ENCODE measurements around the gene ADAMTS4. TPM values are rescaled to one million over a fixed set of nuclear protein-coding genes. Genes with fewer than 3 reads are reported as not detected.

ADAMTS4 gene
- total RNA-seq, 1 experiment from 2014 or later, result 7.0 TPM

DNA sequence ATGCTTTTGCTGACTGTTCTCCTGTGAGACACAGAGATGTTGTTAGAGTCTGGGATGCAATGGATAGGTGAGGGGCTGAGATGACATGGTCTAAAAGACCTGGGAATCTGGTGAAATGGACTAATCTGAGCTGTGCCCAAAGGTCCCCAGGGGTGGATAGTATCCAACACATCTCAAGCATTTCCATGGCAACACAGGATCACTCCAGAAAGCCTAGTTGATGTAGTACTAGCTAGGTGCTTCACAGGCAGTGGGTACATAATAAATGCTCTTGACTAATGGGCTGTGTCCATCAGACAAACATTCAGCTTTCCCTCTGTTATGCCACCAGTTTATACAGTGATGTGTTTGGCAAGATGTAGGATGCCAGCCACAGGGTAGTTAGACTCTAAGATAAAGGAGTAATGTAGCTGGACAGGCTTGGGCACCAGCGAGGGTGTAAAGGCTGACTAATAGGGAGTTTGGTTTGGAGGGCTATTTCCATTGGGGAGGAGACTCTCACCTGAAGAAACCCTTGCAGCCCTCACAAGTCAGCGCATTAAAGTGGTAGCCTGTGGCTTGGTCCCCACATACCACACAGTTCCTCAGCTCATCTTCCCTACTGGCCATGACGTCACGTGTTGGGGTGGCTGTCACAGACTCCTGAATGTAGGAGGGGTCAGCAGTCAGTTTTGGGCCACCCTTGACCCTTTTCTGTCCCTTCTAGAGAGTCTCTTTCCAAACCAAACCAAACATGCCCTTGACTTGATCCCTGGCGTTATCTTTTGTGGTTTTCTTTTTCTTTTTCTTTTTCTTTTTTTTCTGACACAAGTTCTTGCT lies 37.3 kb upstream of the ADAMTS4 start:
- no peak overlapping the region for H4K8ac ChIP-seq (replicated peaks; ENCODE audit: insufficient read length, low read depth, low read length)
- no peak overlapping the region for H2BK12ac ChIP-seq (ENCODE audit: insufficient read length, low read depth, low read length)
- H3K9me3 Mint-ChIP-seq, result no peaks in the 10 kb centered on the region
- no peaks in the 10 kb centered on the region for H3K36me3 Mint-ChIP-seq (ENCODE audit: insufficient read depth in 1 of 3, low read depth in 3 of 3)
- H3K4me2 ChIP-seq (ENCODE audit: insufficient read depth, insufficient read length, low read length), result no peak overlapping the region
- H3K27me3 ChIP-seq (ENCODE audit: insufficient read depth, low read length), result no peaks in the 10 kb centered on the region
- H3K4me1 ChIP-seq (ENCODE audit: insufficient read depth, low read length), result no peaks in the 10 kb centered on the region
- H3K23me2 ChIP-seq (ENCODE audit: insufficient read length, low read depth, low read length, poor library complexity, severe bottlenecking), result no peaks in the 10 kb centered on the region
- H3K14ac ChIP-seq (ENCODE audit: insufficient read depth, low read length), result no peak overlapping the region
- no peak overlapping the region for H3T11ph ChIP-seq (ENCODE audit: low read length)
- no peak overlapping the region for H3K56ac ChIP-seq (ENCODE audit: insufficient read length, low read depth, low read length)
- no peak for DNase-seq
- no peak overlapping the region for H2AFZ ChIP-seq (ENCODE audit: low read length)
- no peak overlapping the region for H3K9ac ChIP-seq (ENCODE audit: extremely low read depth, insufficient read length, low read length)
- no peaks in the 10 kb centered on the region; the same call in 1 of the 2 replicates for H3K27me3 Mint-ChIP-seq (ENCODE audit: low read depth)
- no peak overlapping the region for H4K91ac ChIP-seq (ENCODE audit: insufficient read length, low read depth, low read length)
- peak overlapping the region in 1 of 3 experiments; percentile 66; a peak in 1 of 7 replicates for H3K27ac Mint-ChIP-seq
- no peak overlapping the region for H2BK5ac ChIP-seq (ENCODE audit: insufficient read length, low read length)
- no peak overlapping the region for H3K4ac ChIP-seq (ENCODE audit: low read depth, low read length)
- H2BK20ac ChIP-seq (ENCODE audit: low read depth, low read length, poor library complexity, severe bottlenecking), result no peak overlapping the region
- no peak overlapping the region for H3K18ac ChIP-seq (ENCODE audit: insufficient read length, low read depth, low read length)
- peaks cover 0 to 5% of the 10 kb centered on the region in 2 experiments; a peak in 2 of 4 replicates for H3K4me1 Mint-ChIP-seq
- WGBS (ENCODE audit: extremely low coverage, insufficient read length, low lambda C conversion rate), result no CpG with 5 or more reads among the region's 5 CpGs
- H2BK120ac ChIP-seq (ENCODE audit: low read depth, low read length, poor library complexity, severe bottlenecking), result no peak overlapping the region
- H3K79me1 ChIP-seq (ENCODE audit: insufficient read depth, low read depth, low read length, poor library complexity, severe bottlenecking), result no peaks in the 10 kb centered on the region
- TF ChIP-seq, protein P1, sequence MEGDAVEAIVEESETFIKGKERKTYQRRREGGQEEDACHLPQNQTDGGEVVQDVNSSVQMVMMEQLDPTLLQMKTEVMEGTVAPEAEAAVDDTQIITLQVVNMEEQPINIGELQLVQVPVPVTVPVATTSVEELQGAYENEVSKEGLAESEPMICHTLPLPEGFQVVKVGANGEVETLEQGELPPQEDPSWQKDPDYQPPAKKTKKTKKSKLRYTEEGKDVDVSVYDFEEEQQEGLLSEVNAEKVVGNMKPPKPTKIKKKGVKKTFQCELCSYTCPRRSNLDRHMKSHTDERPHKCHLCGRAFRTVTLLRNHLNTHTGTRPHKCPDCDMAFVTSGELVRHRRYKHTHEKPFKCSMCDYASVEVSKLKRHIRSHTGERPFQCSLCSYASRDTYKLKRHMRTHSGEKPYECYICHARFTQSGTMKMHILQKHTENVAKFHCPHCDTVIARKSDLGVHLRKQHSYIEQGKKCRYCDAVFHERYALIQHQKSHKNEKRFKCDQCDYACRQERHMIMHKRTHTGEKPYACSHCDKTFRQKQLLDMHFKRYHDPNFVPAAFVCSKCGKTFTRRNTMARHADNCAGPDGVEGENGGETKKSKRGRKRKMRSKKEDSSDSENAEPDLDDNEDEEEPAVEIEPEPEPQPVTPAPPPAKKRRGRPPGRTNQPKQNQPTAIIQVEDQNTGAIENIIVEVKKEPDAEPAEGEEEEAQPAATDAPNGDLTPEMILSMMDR (conservative IDR thresholded peaks at IDR 0.05), result no peak
- H3K27ac ChIP-seq (ENCODE audit: insufficient read length, low read depth, low read length), result no peak overlapping the region
- no peaks in the 10 kb centered on the region for H4K20me1 ChIP-seq (ENCODE audit: control insufficient read depth, insufficient read depth, insufficient read length)
- H3K9me3 ChIP-seq (ENCODE audit: control insufficient read depth, low read depth, low read length), result no peaks in the 10 kb centered on the region
- no peak overlapping the region for H3K4me3 Mint-ChIP-seq
- H4K5ac ChIP-seq (ENCODE audit: insufficient read length, low read depth, low read length), result no peak overlapping the region
- no peaks in the 10 kb centered on the region for H3K79me2 ChIP-seq (ENCODE audit: insufficient read depth, low read length)
- H2AK5ac ChIP-seq (ENCODE audit: insufficient read length, low read length), result no peak overlapping the region
- H3K23ac ChIP-seq (ENCODE audit: insufficient read length, low read depth, low read length), result no peak overlapping the region
- no peak overlapping the region for H2BK15ac ChIP-seq (ENCODE audit: low read depth, low read length)
